ENCODE results near the gene B4GALT4. TPM values are rescaled to one million over a fixed set of nuclear protein-coding genes. Genes with fewer than 3 reads are reported as not detected.

B4GALT4 gene
- total RNA-seq, 1 experiment from 2014 or later = 37.6 TPM

DNA sequence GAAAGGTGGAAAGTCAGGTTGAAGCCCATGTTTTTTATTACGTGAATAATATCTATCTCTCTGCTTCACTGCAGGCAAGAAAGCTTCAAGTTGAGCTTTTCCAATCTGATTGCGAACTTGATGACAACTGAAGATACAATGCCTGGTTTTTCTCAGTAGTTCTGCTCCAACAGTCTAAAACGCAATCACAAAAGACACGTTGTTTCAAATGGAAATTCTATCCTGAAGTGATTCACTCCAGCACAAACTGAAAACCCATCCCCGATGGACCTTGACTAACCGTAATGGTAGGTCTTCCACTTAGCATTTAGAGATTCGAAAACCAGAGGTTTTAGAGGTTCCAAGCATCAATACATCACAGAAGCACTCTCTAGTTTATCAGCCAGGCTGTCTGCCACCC is 10.6 kb downstream of the B4GALT4 start:
- no peak overlapping the region for H3K9ac ChIP-seq (ENCODE audit: low read length)
- no peaks in the 10 kb centered on the region for H3K27me3 ChIP-seq (ENCODE audit: low read length)
- intact Hi-C loops (cut with micrococcal nuclease) = loop anchor here (10.0 kb wide), 1 partner anchor 195 kb away; the partner anchor contains the start of gene IGSF11
- no peak overlapping the region for H3K27ac ChIP-seq (ENCODE audit: low read length)
- H3K4me2 ChIP-seq (ENCODE audit: low read length) = no peak overlapping the region
- no TSS peak for BruUV-seq (replicated peaks)
- no peak overlapping the region for H2AFZ ChIP-seq (ENCODE audit: low read length)
- ChIA-PET CTCF (no interaction called here), POLR2A (ENCODE audit: unreplicated experiment) (no interaction called here)
- H3K4me1 ChIP-seq (ENCODE audit: insufficient read depth, low read length) = peaks cover 26% of the 10 kb centered on the region
- H3F3A ChIP-seq (ENCODE audit: low read length, unreplicated experiment) = no peaks in the 10 kb centered on the region
- DNase-seq (no peak), ATAC-seq (no peak)
- no peaks in the 10 kb centered on the region for H4K20me1 ChIP-seq (ENCODE audit: low read length)
- H3K4me3 ChIP-seq (ENCODE audit: low read length) = no peak overlapping the region
- no peaks in the 10 kb centered on the region for H3K9me3 ChIP-seq (ENCODE audit: low read length)
- peaks cover 60% of the 10 kb centered on the region for H3K36me3 ChIP-seq (ENCODE audit: low read depth, low read length)
- TF ChIP-seq EZH2 (IDR thresholded peaks at IDR 0.05; ENCODE audit: low read length, unreplicated experiment) (no peak), EZH2phosphoT487 (IDR thresholded peaks at IDR 0.05; ENCODE audit: borderline replicate concordance, low read length) (no peak)
- TF ChIP-seq, protein P1, sequence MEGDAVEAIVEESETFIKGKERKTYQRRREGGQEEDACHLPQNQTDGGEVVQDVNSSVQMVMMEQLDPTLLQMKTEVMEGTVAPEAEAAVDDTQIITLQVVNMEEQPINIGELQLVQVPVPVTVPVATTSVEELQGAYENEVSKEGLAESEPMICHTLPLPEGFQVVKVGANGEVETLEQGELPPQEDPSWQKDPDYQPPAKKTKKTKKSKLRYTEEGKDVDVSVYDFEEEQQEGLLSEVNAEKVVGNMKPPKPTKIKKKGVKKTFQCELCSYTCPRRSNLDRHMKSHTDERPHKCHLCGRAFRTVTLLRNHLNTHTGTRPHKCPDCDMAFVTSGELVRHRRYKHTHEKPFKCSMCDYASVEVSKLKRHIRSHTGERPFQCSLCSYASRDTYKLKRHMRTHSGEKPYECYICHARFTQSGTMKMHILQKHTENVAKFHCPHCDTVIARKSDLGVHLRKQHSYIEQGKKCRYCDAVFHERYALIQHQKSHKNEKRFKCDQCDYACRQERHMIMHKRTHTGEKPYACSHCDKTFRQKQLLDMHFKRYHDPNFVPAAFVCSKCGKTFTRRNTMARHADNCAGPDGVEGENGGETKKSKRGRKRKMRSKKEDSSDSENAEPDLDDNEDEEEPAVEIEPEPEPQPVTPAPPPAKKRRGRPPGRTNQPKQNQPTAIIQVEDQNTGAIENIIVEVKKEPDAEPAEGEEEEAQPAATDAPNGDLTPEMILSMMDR (conservative IDR thresholded peaks at IDR 0.05; ENCODE audit: low read depth, low read length) = no peak
- H3K79me2 ChIP-seq (ENCODE audit: low read length) = peaks cover 13% of the 10 kb centered on the region; the same call in 1 of the 2 replicates
- no peaks in the 10 kb centered on the region for H3K9me2 ChIP-seq (replicated peaks; ENCODE audit: low read length)

DNA sequence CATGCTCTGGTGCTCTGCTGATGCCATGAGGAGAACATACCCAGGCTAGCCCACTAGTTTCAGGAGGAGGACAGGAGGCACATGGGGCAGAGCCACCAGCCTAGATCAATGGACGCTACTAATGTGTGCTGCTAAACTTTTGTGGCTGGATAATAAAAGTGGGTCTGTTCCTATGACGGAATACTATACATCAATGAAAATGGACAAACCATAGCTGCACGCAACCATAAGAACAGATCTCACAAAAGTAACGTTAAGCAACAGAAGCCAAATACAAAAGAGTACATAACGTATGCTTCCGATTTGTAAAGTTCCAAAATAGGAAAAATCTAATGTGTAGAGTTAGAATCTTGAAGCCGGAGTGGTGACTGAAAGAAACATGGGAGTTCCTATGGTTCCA is 11.5 kb downstream of the B4GALT4 start:
- H3K4me3 ChIP-seq (ENCODE audit: low read length) = no peak overlapping the region
- H3K79me2 ChIP-seq (ENCODE audit: low read length) = peaks cover 7% of the 10 kb centered on the region; the same call in 1 of the 2 replicates
- H3K36me3 ChIP-seq (ENCODE audit: low read depth, low read length) = peaks cover 63% of the 10 kb centered on the region
- H3K4me2 ChIP-seq (ENCODE audit: low read length) = no peak overlapping the region
- POLR2A ChIA-PET (ENCODE audit: unreplicated experiment) = no interaction called here
- intact Hi-C loops (cut with micrococcal nuclease) = no loop called here
- no peak overlapping the region for H2AFZ ChIP-seq (ENCODE audit: low read length)
- no peak for DNase-seq
- ATAC-seq = no peak
- H4K20me1 ChIP-seq (ENCODE audit: low read length) = no peaks in the 10 kb centered on the region
- no peak for TF ChIP-seq EZH2 (IDR thresholded peaks at IDR 0.05; ENCODE audit: low read length, unreplicated experiment)
- TF ChIP-seq, protein P1 (conservative IDR thresholded peaks at IDR 0.05; ENCODE audit: low read depth, low read length) = no peak
- TF ChIP-seq EZH2phosphoT487 (IDR thresholded peaks at IDR 0.05; ENCODE audit: borderline replicate concordance, low read length) = no peak
- H3K27me3 ChIP-seq (ENCODE audit: low read length) = no peaks in the 10 kb centered on the region
- H3K4me1 ChIP-seq (ENCODE audit: insufficient read depth, low read length) = peaks cover 20% of the 10 kb centered on the region
- no peaks in the 10 kb centered on the region for H3K9me3 ChIP-seq (ENCODE audit: low read length)
- BruUV-seq (replicated peaks) = no TSS peak
- H3K9me2 ChIP-seq (replicated peaks; ENCODE audit: low read length) = no peaks in the 10 kb centered on the region
- peak overlapping the region; percentile 54 for H3K27ac ChIP-seq (ENCODE audit: low read length)
- H3F3A ChIP-seq (ENCODE audit: low read length, unreplicated experiment) = no peaks in the 10 kb centered on the region
- CTCF ChIA-PET = no interaction called here
- no peak overlapping the region for H3K9ac ChIP-seq (ENCODE audit: low read length)

DNA sequence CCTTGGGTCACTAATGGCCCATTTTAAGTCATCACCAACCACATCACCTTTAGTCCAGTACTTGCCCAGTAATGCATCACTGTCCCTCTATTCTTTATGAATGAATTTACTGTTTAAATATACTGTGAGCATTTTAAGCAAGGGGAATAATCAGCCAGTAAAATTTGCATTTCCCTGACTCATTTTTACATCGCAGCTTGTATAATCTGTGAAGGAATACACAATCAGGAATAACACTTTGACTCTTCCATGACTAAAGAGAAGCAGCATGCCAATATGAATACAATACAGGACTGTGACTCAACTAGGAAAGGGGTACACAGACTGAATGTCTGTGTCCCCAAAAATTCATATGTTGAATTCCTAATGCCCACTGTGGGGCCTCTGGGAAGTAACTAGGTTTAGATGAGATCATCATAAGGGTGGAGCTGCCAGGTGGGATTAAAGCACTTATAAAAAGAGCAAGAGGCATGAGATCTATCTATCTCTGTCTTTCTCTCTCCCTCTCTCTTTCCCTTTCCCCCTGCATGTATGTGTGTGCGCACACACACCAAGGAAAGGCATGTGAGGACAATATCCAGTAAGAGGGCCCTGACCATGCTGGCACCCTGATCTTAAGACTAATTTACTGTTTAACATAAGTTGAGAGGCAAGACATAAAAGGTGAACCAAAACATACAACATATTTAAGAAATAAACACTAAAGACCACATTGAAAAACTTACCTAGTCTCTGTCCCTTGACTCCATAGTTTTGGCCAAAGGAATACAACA is 12.1 kb downstream of the B4GALT4 start:
- Histone ChIP-seq H3F3A (ENCODE audit: low read length, unreplicated experiment) (no peaks in the 10 kb centered on the region), H3K9ac (ENCODE audit: low read length) (no peak overlapping the region), H4K20me1 (ENCODE audit: low read length) (no peaks in the 10 kb centered on the region), H3K4me3 (ENCODE audit: low read length) (no peak overlapping the region), H3K27me3 (ENCODE audit: low read length) (no peaks in the 10 kb centered on the region), H3K4me1 (ENCODE audit: insufficient read depth, low read length) (peaks cover 20% of the 10 kb centered on the region), H3K36me3 (ENCODE audit: low read depth, low read length) (peaks cover 65% of the 10 kb centered on the region), H3K4me2 (ENCODE audit: low read length) (no peak overlapping the region), H3K9me2 (replicated peaks; ENCODE audit: low read length) (no peaks in the 10 kb centered on the region), H2AFZ (ENCODE audit: low read length) (no peak overlapping the region), H3K79me2 (ENCODE audit: low read length) (peaks cover 7% of the 10 kb centered on the region; the same call in 1 of the 2 replicates), H3K9me3 (ENCODE audit: low read length) (no peaks in the 10 kb centered on the region), H3K27ac (ENCODE audit: low read length) (peak overlapping the region; percentile 67)
- intact Hi-C loops (cut with micrococcal nuclease) = no loop called here
- TF ChIP-seq, protein P1 (conservative IDR thresholded peaks at IDR 0.05; ENCODE audit: low read depth, low read length) = no peak
- no peak for TF ChIP-seq EZH2 (IDR thresholded peaks at IDR 0.05; ENCODE audit: low read length, unreplicated experiment)
- TF ChIP-seq EZH2phosphoT487 (IDR thresholded peaks at IDR 0.05; ENCODE audit: borderline replicate concordance, low read length) = no peak
- ATAC-seq = peak; percentile 81
- peak; percentile 35 for DNase-seq
- TSS peak; percentile 26 for BruUV-seq (replicated peaks)
- POLR2A ChIA-PET (ENCODE audit: unreplicated experiment) = no interaction called here
- CTCF ChIA-PET = interaction anchor here (0.6 kb wide), 1 partner anchor 12 kb away, joined by 3 read pairs; the partner anchor contains the start of gene B4GALT4
